T47D (cell line): ENCODE measurements around the gene BMPER.
A peak's percentile ranks its signal among the peaks of the same experiment; 100 is the strongest.

Experiments used
- DNase-seq, 2 experiments: peaks; one replicate each; pipeline versions ENCODE4 v3.0.0 to v3.0.0-alpha.2; 2011 to 2012; ENCODE audit warnings: low read depth in 1 of 2, low spot score in 1 of 2
- JUND ChIP-seq: IDR thresholded peaks from 2 replicates; pipeline ENCODE4 v1.6.1; 2012; ENCODE audit warnings: low read depth
- in situ Hi-C: cut with HindIII; loops from 2 replicates; pipeline ENCODE4 v1.10.0; 2016; ENCODE audit warnings: low sequenced_read_pairs, low pct_unique_long_range_greater_than_20kb

The BMPER gene

DNA sequence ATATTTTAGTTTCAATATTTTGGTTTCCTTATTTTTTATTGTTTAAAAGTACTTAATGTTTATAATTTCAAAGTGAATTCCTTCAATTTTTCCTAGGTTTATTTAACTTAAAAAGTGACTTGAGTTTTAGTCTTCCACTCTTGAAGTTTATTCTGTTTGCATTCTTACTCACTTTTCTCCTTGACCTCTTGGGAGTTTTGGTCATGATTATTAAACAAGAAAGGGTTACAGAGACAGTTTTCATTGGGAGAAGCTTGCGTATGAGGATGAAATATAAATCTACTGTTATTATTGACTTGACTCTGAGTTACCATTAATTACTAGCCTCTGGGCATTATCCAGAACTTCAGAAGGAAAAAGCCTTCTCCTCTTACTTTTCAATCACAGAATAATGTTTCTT lies 216.0 kb downstream of the BMPER start:
- TF ChIP-seq JUND: no peak
- in situ Hi-C loops: no loop called here
- no peak for DNase-seq

DNA sequence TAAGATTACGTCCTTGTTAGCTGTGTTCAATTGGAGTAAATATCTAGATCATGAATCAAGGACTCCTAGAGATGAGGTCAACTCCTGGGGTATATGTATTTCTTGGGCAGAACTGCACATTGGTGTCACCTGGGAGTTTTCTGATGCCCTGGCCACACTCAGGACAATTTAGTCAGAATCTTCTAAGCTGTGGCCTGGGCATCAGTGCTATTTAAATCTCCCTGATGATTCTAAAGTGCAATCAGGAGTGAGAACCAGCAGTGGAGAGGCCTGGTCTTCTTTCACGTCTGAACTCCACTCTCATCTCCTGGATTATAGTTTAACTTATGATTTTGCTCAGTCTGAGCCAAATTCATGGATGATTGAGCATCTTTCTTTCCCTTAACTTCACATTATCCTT lies 218.0 kb downstream of the BMPER start:
- in situ Hi-C loops: no loop called here
- no peak for DNase-seq
- TF ChIP-seq JUND: no peak

DNA sequence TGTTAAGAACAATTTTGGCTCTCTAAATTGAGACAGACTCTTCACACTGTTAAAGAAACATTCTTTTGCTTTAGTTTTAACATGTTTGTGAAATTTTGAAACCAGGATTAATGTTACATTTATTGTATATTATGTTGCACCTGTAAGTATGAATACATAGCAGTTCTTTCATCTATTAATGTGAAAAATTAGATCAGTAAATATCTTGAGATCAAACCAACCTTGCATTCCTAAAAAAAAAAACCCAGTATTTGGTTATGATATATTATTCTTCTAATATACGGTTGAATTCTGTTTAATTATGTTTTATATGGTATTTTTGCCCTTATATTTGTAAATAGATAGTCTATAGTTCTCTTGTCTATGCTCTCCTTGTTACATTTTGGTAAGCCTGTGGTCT lies 219.4 kb downstream of the BMPER start:
- in situ Hi-C loops: no loop called here
- DNase-seq: no peak
- TF ChIP-seq JUND: no peak

DNA sequence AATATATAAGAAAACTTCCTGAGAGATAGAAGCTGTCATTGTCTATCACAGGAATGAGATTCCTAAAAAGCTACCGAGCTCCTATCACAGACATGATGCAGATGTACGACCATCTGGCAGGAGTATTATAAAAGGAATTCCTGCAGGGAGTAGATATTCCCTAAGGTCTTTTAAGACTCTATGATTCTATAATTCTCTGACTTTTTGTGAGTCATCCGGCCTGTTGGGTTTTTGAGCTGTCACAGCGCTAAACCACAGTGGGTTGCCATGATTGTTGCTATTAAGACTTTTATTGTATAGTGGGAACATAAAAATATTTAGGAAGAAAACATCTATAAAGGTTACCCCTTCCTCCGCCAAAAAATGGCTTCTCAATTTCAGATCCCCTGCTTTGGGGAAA lies 223.4 kb downstream of the BMPER start:
- DNase-seq: no peak
- in situ Hi-C loops: no loop called here
- TF ChIP-seq JUND: no peak

DNA sequence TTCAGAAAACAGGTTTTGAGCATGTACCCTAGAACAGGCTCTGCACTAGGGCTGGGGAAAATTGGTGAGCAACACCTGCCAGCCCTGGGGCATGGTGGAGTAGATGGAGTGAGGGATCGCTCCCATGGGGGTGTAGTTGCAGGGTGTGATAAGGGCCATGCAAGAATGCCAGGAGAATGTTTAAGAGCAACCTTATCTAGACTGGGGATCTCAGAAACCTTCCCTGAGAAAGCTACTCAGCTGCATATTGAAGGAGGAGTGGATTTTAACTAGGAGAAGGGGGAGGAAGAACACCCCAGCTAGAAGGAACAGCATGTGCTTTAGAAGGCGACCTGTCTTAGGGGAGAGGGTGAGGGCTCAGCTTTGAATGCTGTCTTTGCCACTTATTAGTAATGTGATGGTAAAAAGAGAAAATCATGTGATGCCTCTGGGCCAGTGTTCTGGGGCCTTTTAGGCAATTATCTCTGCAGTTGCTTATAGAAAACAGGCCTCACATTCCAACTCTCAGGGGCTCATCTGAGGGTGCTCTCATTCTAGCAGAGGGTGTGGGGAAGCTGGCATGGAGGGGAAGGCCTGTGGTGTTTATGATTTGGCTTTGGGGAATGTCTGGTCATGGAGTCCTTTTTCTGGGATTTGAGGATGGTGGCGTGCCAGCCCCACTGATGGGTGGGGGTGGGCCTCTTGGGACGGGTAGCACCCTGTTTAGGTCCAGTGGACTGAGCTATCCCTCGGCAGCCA lies 225.4 kb downstream of the BMPER start:
- peak in 1 of 2 experiments; percentile 70 for DNase-seq
- TF ChIP-seq JUND: no peak
- in situ Hi-C loops: no loop called here

DNA sequence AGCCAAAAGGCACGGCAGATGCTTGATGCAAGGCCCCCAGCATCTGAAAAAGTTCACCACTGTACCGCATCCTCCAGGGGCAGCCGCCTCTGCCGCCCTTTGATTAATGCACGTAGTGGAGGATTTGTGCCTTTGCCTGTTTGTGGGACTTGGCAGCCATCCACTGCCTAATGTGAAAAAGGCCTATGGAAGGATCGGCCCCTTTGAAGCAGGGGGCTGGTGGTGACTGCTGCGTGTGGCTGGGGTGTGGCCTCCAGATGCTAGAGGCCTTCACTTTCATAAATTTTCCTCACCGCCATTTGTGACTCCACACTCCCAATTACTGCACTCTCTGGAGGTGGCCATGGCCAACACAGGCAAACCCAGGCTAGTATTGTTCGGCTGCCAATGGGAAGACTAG lies 226.0 kb downstream of the BMPER start:
- in situ Hi-C loops: no loop called here
- no peak for DNase-seq
- no peak for TF ChIP-seq JUND

DNA sequence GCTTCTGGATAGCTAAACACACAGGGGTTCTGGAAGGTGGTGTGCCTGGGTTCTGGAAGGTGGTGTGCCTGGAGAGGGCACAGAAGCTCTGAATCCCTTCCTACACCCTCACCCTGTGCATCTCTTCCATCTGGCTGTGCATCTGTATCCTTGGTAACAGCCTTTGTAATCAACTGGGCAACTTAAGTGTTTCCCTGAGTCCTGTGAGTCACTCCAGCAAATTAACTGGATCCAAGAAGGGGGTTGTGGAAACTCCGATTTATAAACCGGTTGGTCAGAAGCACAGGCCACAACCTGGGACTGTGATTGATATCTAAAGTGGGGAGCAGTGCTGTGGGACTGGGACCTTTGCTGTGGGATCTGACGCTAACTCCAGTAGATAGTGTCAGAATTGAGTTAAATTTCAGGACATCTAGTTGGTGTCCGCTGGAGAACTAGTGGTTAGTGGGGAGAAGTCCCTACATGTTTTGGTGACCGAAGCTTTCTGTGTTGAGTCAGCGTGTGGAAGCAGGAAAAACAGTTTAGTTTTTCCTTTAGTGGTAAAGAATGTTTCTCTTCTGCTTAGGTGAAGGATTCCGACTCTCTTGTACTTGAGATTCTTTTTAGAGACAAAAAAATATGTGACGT lies 228.1 kb downstream of the BMPER start:
- no peak for DNase-seq
- in situ Hi-C loops: no loop called here
- TF ChIP-seq JUND: no peak

DNA sequence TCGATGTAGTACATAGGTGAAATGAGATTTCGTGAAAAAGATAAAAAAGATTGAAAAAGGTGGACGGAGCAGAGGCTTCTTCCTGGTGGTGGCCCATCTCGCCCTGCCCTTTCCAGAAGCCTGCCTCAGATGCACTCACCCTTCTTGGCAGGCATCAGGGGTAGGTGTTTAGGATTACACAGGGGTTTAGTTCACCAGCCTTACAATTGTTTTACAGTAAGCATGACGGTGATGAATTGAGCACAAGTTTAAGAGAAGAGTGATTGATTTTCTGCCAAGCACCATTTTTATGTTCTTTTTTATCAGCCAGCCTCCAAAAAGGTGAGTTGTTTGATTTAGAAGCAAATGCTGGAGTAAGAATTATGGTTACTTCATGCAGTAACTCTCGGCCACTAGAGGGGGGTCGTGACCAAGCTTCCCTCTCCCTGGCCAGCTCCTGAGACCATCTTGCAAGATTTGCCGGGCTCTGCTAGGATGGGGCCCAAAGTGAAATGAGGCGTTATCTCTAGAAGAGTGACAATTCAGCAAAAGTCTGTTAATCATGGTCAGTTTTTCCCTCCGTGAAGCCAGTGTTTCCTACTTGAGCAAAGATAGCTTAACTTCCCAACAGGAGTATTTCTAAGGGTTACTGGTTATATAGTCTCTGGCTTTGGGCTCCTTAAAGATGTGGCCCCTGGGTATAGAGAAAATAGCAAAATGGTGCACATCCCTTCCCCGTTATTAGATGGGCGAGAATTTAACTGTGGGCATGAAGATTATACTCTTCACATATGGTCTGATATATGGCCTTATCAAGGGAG lies 228.8 kb downstream of the BMPER start:
- no peak for TF ChIP-seq JUND
- in situ Hi-C loops: no loop called here
- peak; percentile 70 to 88 for DNase-seq

DNA sequence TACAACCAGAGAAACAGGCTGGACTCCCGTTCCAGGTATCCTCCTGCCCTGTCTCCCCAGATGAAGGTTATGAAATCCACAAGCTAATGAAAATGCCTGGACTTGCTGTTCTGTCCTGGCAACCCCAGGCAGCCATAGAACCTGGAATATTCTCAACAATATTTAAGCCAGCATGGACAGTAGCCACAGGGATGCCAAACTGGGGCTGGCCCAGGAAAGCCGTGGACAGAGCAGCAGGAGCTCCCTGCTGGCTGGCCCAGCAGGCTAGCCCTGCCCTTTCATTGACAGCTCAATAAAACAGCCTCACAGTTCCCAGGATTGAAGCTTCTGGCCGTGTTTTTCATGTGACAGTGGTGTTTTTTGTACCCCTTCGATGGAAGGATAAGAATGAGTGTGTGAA lies 230.6 kb downstream of the BMPER start:
- no peak for TF ChIP-seq JUND
- DNase-seq: no peak
- in situ Hi-C loops: no loop called here

DNA sequence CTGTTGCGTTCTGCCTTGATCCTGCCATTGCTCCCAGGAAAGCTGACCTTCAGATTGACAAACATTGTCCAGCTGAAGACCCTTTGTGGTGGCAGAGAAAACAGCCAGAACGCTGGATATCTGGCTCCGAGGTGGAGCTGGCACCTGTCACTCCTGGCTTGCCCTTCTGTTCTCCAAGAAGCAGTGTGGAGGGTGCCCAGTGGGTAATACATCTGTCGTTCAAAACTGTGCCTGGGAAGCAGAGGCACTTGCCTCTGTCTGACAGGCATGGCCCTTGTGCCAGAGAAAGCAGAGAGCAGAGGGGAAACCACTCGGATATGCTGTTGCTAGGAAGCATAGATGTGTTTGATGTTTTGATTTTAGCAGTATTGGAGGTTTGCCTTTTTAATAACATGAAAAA lies 231.4 kb downstream of the BMPER start:
- no peak for TF ChIP-seq JUND
- no peak for DNase-seq
- in situ Hi-C loops: no loop called here

DNA sequence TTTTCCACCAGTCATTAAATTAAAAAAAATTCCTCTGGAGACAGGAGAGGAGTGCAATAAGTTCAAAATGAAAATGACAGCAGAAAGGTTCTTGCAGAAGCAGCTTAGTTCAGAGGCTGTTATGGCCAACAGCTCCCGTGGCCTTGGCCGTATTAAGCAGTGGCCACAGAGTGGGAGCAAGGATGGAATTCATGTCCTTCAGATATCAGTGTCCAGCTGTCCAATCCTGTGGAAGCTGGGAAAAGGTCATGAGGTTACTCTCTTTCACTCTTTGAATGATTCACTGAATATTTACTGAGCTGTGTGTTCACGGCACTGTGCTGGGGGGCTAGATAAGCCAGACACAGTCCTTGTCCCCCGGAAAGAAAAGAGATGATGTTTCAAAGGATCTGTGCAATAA lies 231.8 kb downstream of the BMPER start:
- in situ Hi-C loops: no loop called here
- no peak for TF ChIP-seq JUND

DNA sequence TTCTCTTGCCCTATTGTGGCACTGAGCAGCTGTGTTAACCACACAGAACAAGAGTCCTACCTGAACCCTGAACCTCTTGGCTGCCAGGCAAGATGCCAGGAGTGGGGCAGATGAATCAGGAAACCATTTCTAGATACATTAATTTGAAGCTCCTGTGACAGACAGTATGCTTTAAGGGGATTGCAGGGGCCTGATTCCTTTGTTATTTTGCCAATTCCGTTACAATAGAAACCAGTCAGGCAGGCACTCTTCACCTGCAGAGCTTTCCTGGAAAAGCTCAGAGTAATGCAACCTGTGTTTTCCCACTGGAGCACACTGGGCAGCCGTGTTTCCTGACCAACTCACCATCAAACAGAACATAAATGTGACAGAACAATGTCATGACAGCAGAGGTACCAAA lies 233.1 kb downstream of the BMPER start:
- in situ Hi-C loops: no loop called here
- DNase-seq: no peak
- TF ChIP-seq JUND: no peak

More for the DNA sequence above, 231.8 kb downstream of the BMPER start:
- DNase-seq: no peak

DNA sequence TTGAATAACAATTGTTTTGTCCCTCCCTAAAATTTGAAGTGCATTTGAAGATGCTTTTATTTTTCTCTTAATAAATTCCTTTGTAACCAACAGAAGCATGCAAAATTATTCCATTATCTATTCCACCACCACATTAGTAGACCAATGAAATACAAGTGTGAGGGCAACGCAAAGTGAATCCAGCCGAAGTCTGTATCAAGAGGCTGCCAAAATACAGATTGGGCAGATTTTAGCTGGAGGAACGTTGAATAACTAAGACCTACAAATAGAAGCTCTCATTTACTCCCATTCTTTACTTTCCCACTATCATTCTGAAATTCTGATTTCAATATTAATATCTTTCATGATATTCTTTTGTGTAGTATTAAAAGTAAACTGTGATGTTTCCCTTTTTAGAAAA lies 233.7 kb downstream of the BMPER start:
- DNase-seq: no peak
- in situ Hi-C loops: no loop called here
- TF ChIP-seq JUND: no peak
